Heart left ventricle (tissue), 16 donors: ENCODE measurements around the gene SSMEM1. TPM values are rescaled to one million over a fixed set of nuclear protein-coding genes. Genes with fewer than 3 reads are reported as not detected.
"Not testable (repeated sequence)": the region's sequence is repeated elsewhere in the genome, so short reads cannot be mapped to it uniquely, and the experiment has no call there.

Experiments
- ATAC-seq, 4 donors: fragments of 200-7000 bp; cut with Tn5 transposase; one replicate each; pipeline ENCODE4 v1.9.1; 2020 to 2022; ENCODE audit warnings: moderate library complexity in 4 of 4, mild to moderate bottlenecking in 3 of 4, moderate number of reproducible peaks in 1 of 4
- DNase-seq, 5 donors: peaks; one replicate each; pipeline ENCODE4 v3.0.0-alpha.2; 2020
- H3K27ac ChIP-seq, 12 donors: fragments of 200-600 bp; sonication (generic) in 4 of 12; one replicate each; pipeline versions ENCODE4 v1.5.0 to v1.8.0; 2016 to 2022; ENCODE audit warnings: mild to moderate bottlenecking in 2 of 12
- H3K27me3 ChIP-seq, 9 donors: fragments of 200-600 bp; sonication (generic) in 2 of 9; one replicate each; pipeline versions ENCODE4 v1.5.1 to v1.8.0; 2016 to 2022; ENCODE audit warnings: mild to moderate bottlenecking in 3 of 9
- H3K36me3 ChIP-seq, 9 donors: fragments of 200-600 bp; sonication (generic) in 2 of 9; one replicate each; pipeline versions ENCODE4 v1.5.0 to v1.8.0; 2018 to 2022; ENCODE audit warnings: mild to moderate bottlenecking in 2 of 9
- H3K4me1 ChIP-seq, 12 donors: fragments of 200-600 bp; sonication (generic) in 4 of 12; one replicate each; pipeline versions ENCODE4 v1.5.0 to v1.8.0; 2016 to 2022; ENCODE audit warnings: mild to moderate bottlenecking in 3 of 12
- H3K4me3 ChIP-seq, 12 donors: fragments of 200-600 bp; sonication (generic) in 4 of 12; one replicate each; pipeline versions ENCODE4 v1.5.0 to v1.8.0; 2017 to 2022; ENCODE audit warnings: mild to moderate bottlenecking in 9 of 12, moderate library complexity in 4 of 12
- H3K9me3 ChIP-seq, 12 donors: fragments of 200-600 bp; sonication (generic) in 4 of 12; one replicate each; pipeline versions ENCODE4 v1.5.0 to v1.8.0; 2016 to 2022; ENCODE audit warnings: mild to moderate bottlenecking in 1 of 12
- POLR2A ChIP-seq, 2 donors: fragments of 450-650 bp; IDR thresholded peaks; one replicate each; pipeline ENCODE4 v1.6.1; 2017; ENCODE audit warnings: antibody characterized with exemption in 2 of 2, mild to moderate bottlenecking in 2 of 2, moderate library complexity in 2 of 2
- WGBS, 4 donors: extraction: QIAGEN DNeasy Blood & Tissue Kit in 2 of 4; methylation state at CpG; one replicate each; pipeline versions ENCODE4 v1.1.5 to v1.1.7; 2013 to 2018; 5-methylcytosine and 5-hydroxymethylcytosine counted together
- intact Hi-C, 10 donors: fragments of 100-400 bp; cut with DNase I; formaldehyde crosslinking; loops; one replicate each; pipeline versions ENCODE4 v1.11.1 to v1.14.2; 2022
- polyA plus RNA-seq, 2 donors: library from polyadenylated mRNA; stranded (reverse); fragments of 200-250 nt; gene quantifications; one replicate each; pipeline ENCODE4 v1.2.3, GENCODE V29; 2013
- total RNA-seq, 9 donors: library from RNA; depleted of rRNA in 2 of 9; stranded (reverse); fragments of >200 nt in 2 of 9; fragmentation: NEBNext Ultra II Directional in 3 of 9; extraction: Animal tissue kit (Norgen Biotek cat#: 25700) in 3 of 9; gene quantifications; one replicate each; pipeline versions ENCODE4 v1.1.0 to v1.2.4, GENCODE V29; 2016 to 2023
- TF ChIP-seq, protein P1 (sequence below), 12 donors: fragments of 200-600 bp; sonication (generic) in 4 of 12; IDR thresholded peaks; one replicate each; pipeline versions ENCODE4 v1.5.0 to v1.8.0; 2018 to 2022; ENCODE audit warnings: antibody characterized with exemption in 12 of 12, mild to moderate bottlenecking in 5 of 12
- donor health status: ischemic (EF 13 %, LVEDD 7.1; RV severe dilation, severe dysfunction).
- donor health status: healthy with polysubstance abuse.
- donor health status: DM: no; HTN: yes; CAD: no.
- donor health status: DM: no; HTN: no; CAD: no.
- donor health status: ischemic (EF 25% LVEDD 6.9; RV normal size, moderate dysfunction).
- donor health status: ischemic (EF 25% LVEDD 5.7; RV mildly dilated, moderate dysfunction).
- donor health status: healthy.
- donor health status: DM: yes; HTN: yes; CAD: no.
- donor health status: ischemic (EF 35%, LVEDD 5.7; RV mildly dilated, moderate dysfunction).
- donor health status: nonischemic (EF 11% LVEDD 7.7; RV severe dilation, severe dysfunction).
- donor health status: DM: yes; HTN: yes; CAD: no.
- donor health status: PGD.
- donor health status: ischemic (EF 29% LVEDD 5.4; RV normal size, mild dysfunction).
- donor health status: nonischemic (EF 23%, LVEDD 6.1; RV moderate dilation, normal function).

SSMEM1 gene
- total and polyA plus RNA-seq, 11 donors: not detected

DNA sequence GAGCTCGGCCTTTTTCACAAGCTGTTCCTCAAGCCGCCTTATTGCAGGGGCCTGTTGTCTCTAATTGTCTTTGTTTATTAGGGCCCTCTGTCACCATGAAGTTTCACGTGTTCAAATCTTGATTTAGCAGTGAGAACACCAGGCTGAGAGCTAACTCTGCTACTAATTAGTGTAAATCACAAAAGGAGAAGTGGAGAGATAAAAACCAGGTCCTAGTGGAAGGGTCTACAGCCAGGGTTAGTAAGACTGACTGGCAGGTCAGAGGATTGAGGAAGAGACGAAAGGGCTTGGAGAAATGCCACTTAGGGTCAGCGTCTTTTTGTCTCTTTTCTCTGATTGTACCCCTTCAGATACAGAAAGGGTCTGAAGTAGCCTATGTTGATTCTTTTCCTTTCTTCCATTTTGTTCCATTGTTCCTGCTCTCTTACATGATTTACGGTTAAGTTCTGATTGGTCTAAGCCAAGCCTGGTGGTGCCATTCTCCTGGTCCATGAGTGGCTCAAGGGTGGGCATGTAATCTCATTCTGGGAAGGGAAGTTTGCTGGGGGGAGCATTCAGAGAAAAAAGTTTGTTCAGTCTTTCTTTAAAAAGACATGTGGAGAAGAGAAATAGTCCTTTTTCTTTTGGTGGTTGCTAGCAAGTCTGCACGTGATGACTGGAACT, 21.3 kb downstream of the SSMEM1 start:
- Histone ChIP-seq H3K9me3 (peaks cover 0 to 3% (median 0%) of the 10 kb centered on the region in 12 donors), H3K27me3 (no peaks in the 10 kb centered on the region), H3K27ac (peak overlapping the region in 2 of 12 donors; percentile 3 to 39), H3K4me3 (no peak overlapping the region), H3K36me3 (no peaks in the 10 kb centered on the region), H3K4me1 (peaks cover 0 to 7% (median 0%) of the 10 kb centered on the region in 12 donors)
- intact Hi-C loops: no loop called here
- no peak for DNase-seq
- WGBS, 4 donors: 68 to 73% (median 70%) methylated on average over 7 of the region's 7 CpGs
- ATAC-seq: no peak
- TF ChIP-seq, protein P1, sequence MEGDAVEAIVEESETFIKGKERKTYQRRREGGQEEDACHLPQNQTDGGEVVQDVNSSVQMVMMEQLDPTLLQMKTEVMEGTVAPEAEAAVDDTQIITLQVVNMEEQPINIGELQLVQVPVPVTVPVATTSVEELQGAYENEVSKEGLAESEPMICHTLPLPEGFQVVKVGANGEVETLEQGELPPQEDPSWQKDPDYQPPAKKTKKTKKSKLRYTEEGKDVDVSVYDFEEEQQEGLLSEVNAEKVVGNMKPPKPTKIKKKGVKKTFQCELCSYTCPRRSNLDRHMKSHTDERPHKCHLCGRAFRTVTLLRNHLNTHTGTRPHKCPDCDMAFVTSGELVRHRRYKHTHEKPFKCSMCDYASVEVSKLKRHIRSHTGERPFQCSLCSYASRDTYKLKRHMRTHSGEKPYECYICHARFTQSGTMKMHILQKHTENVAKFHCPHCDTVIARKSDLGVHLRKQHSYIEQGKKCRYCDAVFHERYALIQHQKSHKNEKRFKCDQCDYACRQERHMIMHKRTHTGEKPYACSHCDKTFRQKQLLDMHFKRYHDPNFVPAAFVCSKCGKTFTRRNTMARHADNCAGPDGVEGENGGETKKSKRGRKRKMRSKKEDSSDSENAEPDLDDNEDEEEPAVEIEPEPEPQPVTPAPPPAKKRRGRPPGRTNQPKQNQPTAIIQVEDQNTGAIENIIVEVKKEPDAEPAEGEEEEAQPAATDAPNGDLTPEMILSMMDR (IDR thresholded peaks at IDR 0.05): no peak
- TF ChIP-seq POLR2A (IDR thresholded peaks at IDR 0.05): no peak

DNA sequence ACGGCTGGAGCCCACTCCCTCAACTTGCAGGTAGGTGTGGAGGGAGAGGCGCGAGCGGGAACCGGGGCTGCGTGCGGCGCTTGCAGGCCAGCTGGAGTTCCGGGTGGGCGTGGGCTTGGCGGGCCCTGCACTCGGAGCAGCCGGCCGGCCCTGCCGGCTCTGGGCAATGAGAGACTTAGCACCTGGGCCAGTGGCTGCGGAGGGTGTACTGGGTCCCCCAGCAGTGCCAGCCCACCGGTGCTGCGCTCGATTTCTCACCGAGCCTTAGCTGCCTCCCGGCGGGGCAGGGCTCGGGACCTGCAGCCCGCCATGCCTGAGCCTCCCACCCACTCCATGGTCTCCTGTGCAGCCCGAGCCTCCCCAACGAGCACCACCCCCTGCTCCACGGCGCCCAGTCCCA, 22.3 kb downstream of the SSMEM1 start:
- H3K4me3 ChIP-seq, ATAC-seq, intact Hi-C loops, H3K9me3 ChIP-seq, H3K36me3 ChIP-seq, H3K4me1 ChIP-seq, H3K27ac ChIP-seq, DNase-seq, H3K27me3 ChIP-seq: not testable (repeated sequence)
- 93 to 100% (median 94%) methylated on average over 2 to 28 of the region's 28 CpGs for WGBS, 4 donors

DNA sequence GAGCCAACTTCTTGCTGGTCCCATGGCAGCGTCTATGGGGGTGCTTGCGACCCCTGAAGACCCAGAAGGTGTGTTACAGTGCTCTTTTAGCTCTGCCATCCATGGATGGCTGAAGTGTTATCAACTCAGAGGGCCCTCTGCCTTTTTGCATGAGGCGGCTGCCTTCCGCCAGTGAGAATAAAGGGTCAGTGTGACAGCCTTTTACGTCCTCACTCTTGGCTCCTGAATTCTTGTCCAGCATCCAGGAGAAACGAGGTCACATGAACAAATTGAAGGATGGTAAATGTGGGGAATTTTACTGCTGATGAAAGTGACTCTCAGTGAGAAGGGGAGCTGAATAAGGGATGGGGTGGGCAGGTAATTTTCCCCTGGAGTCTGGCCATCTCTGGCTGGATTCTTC, 24.1 kb downstream of the SSMEM1 start:
- H3K4me1 ChIP-seq: peaks cover 0 to 7% (median 0%) of the 10 kb centered on the region in 12 donors
- DNase-seq (no peak), ATAC-seq (no peak)
- 56 to 64% (median 63%) methylated on average over 6 of the region's 6 CpGs for WGBS, 4 donors
- H3K27me3 ChIP-seq: no peaks in the 10 kb centered on the region
- no peaks in the 10 kb centered on the region for H3K36me3 ChIP-seq
- intact Hi-C loops: no loop called here
- H3K4me3 ChIP-seq: no peak overlapping the region
- TF ChIP-seq, protein P1 (IDR thresholded peaks at IDR 0.05): no peak
- TF ChIP-seq POLR2A (IDR thresholded peaks at IDR 0.05): no peak
- no peak overlapping the region for H3K27ac ChIP-seq
- no peaks in the 10 kb centered on the region for H3K9me3 ChIP-seq

DNA sequence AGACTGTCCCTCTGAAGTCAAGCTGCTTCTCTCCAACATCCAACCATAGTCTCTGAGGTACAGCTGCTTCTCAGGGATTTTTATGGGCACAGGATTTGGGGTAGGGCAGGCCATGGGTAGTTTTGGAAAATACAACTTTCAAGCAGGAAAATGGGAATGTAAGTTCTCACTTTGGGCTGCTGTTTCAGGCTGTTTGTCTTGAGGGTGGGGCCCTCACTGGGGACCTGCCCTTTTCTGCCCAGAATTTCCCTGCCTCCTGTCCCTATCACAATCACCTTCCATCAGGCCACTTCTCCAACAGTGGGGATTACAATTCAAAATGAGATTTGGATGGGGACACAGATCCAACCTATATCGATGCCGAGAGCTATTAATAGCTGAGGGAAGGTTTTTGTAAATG, 24.5 kb downstream of the SSMEM1 start:
- Histone ChIP-seq H3K36me3 (no peaks in the 10 kb centered on the region), H3K4me1 (peaks cover 0 to 7% (median 0%) of the 10 kb centered on the region in 12 donors), H3K9me3 (no peaks in the 10 kb centered on the region), H3K4me3 (no peak overlapping the region), H3K27ac (no peak overlapping the region), H3K27me3 (no peaks in the 10 kb centered on the region)
- DNase-seq: no peak
- WGBS, 4 donors: 70 to 85% (median 75%) methylated on average over 2 of the region's 2 CpGs
- TF ChIP-seq POLR2A (IDR thresholded peaks at IDR 0.05): no peak
- TF ChIP-seq, protein P1 (IDR thresholded peaks at IDR 0.05): no peak
- ATAC-seq: no peak
- intact Hi-C loops: no loop called here

- Histone ChIP-seq H3K9me3 (no peaks in the 10 kb centered on the region), H3K27ac (no peak overlapping the region), H3K4me1 (no peaks in the 10 kb centered on the region), H3K36me3 (no peaks in the 10 kb centered on the region), H3K4me3 (no peak overlapping the region), H3K27me3 (no peaks in the 10 kb centered on the region)
- ATAC-seq (no peak), DNase-seq (no peak)
- WGBS, 4 donors: 83 to 90% (median 87%) methylated on average over 2 of the region's 2 CpGs
- TF ChIP-seq POLR2A (IDR thresholded peaks at IDR 0.05): no peak
- intact Hi-C loops: no loop called here
These were observed 26.4 kb downstream of the SSMEM1 start for GRCh38 chr7:130234078-130234477.

DNA sequence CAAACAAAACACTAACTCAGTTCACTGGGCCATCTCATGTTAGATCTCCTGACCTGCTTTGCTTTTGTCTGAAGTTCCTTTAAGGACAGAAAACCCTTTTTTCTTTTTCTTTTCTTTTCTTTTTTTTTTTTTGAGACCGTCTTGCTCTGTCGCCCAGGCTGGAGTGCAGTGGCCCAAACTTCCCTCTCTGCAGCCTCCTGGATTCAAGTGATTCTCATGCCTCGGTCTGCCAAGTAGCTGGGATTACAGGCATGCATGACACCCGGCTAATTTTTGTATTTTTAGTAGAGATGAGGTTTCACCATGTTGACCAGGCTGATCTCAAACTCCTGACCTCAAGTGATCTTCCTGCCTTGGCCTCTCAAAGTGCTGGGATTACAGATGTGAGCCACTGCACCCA, 28.7 kb downstream of the SSMEM1 start:
- H3K36me3 ChIP-seq, DNase-seq, ATAC-seq, H3K4me3 ChIP-seq, intact Hi-C loops, H3K4me1 ChIP-seq, H3K9me3 ChIP-seq, H3K27ac ChIP-seq, H3K27me3 ChIP-seq: not testable (repeated sequence)
- WGBS, 4 donors: 68 to 77% (median 75%) methylated on average over 4 of the region's 4 CpGs
